GM19193 (cell line): ENCODE results near the gene UBALD2.

Source experiments
- POLR2A ChIP-seq: IDR thresholded peaks from 4 replicates; pipeline ENCODE4 v1.6.1; 2011; ENCODE audit not compliant: insufficient read depth, insufficient read length; ENCODE audit errors: extremely low read depth

UBALD2 gene

DNA sequence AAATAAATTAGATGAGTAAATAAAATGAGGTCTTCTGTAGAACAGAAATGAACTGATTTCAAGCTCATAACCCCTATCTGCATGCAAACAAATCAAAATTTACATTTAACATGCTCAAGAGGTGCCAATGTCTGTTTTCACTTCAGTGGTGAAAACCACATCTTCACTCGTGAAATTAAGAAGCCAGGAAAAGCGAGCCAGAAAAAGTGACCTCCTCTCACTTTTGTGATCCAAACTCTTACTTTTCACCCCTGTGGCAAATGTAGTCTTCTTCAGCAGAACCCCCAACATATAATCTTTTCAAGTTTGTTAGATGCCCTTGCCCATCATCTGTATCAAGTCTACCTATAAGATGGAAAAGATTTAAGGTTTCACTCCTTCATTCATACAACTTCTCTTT lies 52.4 kb downstream of the UBALD2 start:
- no peak for TF ChIP-seq POLR2A

DNA sequence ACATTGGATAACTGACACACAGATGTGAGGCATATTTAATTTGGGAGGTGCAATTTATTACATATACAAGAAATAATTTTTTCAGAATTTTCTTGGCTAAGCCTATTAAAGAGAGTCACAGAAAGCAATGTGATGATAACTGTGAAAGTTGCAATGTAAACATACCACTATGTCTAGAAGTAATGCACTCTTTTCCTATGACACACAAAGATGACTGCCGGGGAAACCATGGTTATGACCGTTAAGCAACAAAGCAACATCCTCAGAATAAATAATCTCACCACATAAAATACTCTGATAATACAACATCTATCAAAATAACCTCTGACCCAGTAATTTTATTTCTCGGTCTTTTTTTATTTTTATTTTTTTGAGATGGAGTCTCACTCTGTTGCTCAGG lies 53.4 kb downstream of the UBALD2 start:
- TF ChIP-seq POLR2A: no peak
